ENCODE data around the gene PREX1. TPM values are rescaled to one million over a fixed set of nuclear protein-coding genes. Genes with fewer than 3 reads are reported as not detected.

Gene PREX1
- total and polyA plus RNA-seq, 2 donors (not counting 3 experiments of a cell fraction or from before 2014, with no cell fraction given): 51.3 to 72.9 TPM

GRCh38 chr20:48851579-48851978 is 23.8 kb upstream of the PREX1 start:
- Histone ChIP-seq H3K4me3 (replicated peaks in 1 of 3; ENCODE audit: insufficient read depth in 1 of 3, low read depth in 1 of 3, low read length in 3 of 3) (no peak overlapping the region), H3K36me3 (ENCODE audit: control insufficient read depth in 2 of 2, extremely low read depth in 1 of 2, insufficient read depth in 2 of 2, low read length in 2 of 2) (no peaks in the 10 kb centered on the region), H3K9ac (replicated peaks; ENCODE audit: extremely low read depth, insufficient read depth, low read length) (no peak overlapping the region), H2AFZ (ENCODE audit: low read depth, low read length) (no peak overlapping the region), H3K9me1 (replicated peaks; ENCODE audit: control insufficient read depth, extremely low read depth, insufficient read depth, low read length) (no peaks in the 10 kb centered on the region), H4K20me1 (replicated peaks; ENCODE audit: control insufficient read depth, extremely low read depth, insufficient read depth, low read length) (no peaks in the 10 kb centered on the region), H3K9me3 (replicated peaks; ENCODE audit: control insufficient read depth, insufficient read depth, low read length) (no peaks in the 10 kb centered on the region), H3K4me1 (ENCODE audit: control insufficient read depth, extremely low read depth, insufficient read depth, low read length) (peaks cover 6% of the 10 kb centered on the region), H3K4me2 (ENCODE audit: insufficient read depth, low read length) (no peak overlapping the region), H3K27ac (ENCODE audit: insufficient read depth, low read depth, low read length) (no peak overlapping the region), H3K79me2 (ENCODE audit: control insufficient read depth, insufficient read depth, low read length) (no peaks in the 10 kb centered on the region), H3K27me3 (ENCODE audit: control insufficient read depth in 2 of 2, insufficient read depth in 2 of 2, low read length in 2 of 2) (no peaks in the 10 kb centered on the region)
- no peak for DNase-seq (ENCODE audit: low read depth, low spot score)
- dilution Hi-C loops (cut with MboI; ENCODE audit: extremely low pct_ligation_motif_present, low sequenced_read_pairs) (no loop called here), intact Hi-C loops (cut with micrococcal nuclease) (no loop called here)
- FAIRE-seq: no peak
- ChIA-PET CTCF (no interaction called here), POLR2A (no interaction called here)
- TF ChIP-seq GATA2 (IDR thresholded peaks at IDR 0.05; ENCODE audit: insufficient read depth, insufficient read length, low read depth, low read length): no peak
- TF ChIP-seq CTCF (IDR thresholded peaks at IDR 0.05; ENCODE audit: extremely low read depth in 1 of 2, insufficient read depth in 1 of 2, low read depth in 1 of 2, low read length in 2 of 2): no peak
- no peak for TF ChIP-seq JUN (IDR thresholded peaks at IDR 0.05; ENCODE audit: borderline replicate concordance, insufficient read depth, insufficient read length, low read depth)
- TF ChIP-seq FOS (IDR thresholded peaks at IDR 0.05; ENCODE audit: borderline replicate concordance, insufficient read depth, low read length): no peak
- TF ChIP-seq MAX (IDR thresholded peaks at IDR 0.05; ENCODE audit: insufficient read depth, insufficient read length): no peak
- no peak for TF ChIP-seq POLR2A (IDR thresholded peaks at IDR 0.05; ENCODE audit: low read depth, low read length)
- TF ChIP-seq MYC (IDR thresholded peaks at IDR 0.05; ENCODE audit: low read depth, low read length): no peak
- TF ChIP-seq POLR2AphosphoS5 (IDR thresholded peaks at IDR 0.05; ENCODE audit: insufficient read depth, low read depth, low read length): no peak
- TF ChIP-seq EZH2 (IDR thresholded peaks at IDR 0.05; ENCODE audit: borderline replicate concordance, low read depth, low read length, severe bottlenecking): no peak
- BruUV-seq (replicated peaks): no TSS peak
